A673 (cell line): ENCODE measurements around the gene OGDH. TPM values are rescaled to one million over a fixed set of nuclear protein-coding genes. Genes with fewer than 3 reads are reported as not detected.
"Not testable (repeated sequence)": the region's sequence is repeated elsewhere in the genome, so short reads cannot be mapped to it uniquely, and the experiment has no call there.

Experiments used
- BruUV-seq: library from RNA; stranded (reverse); fragments of 400-500 nt; replicated peaks from 2 replicates; lab custom pipeline; 2021; lab: Mats Ljungman, UMichigan
- CTCF ChIA-PET: fragments of 300-600 bp; sonication (Branson Sonifier 250); formaldehyde crosslinking; loops from one replicate; lab custom pipeline; 2022; ENCODE audit warnings: antibody characterized with exemption; lab: Charles Lee
- POLR2A ChIA-PET: fragments of 300-600 bp; sonication (Branson Sonifier 250); formaldehyde crosslinking; loops from one replicate; lab custom pipeline; 2022; ENCODE audit warnings: antibody characterized with exemption; ENCODE audit not compliant: low non-redundant PET; lab: Charles Lee
- DNase-seq: peaks from one replicate; pipeline ENCODE4 v3.0.0-alpha.2; 2015; ENCODE audit warnings: low spot score
- H3K27ac ChIP-seq: fragments of 200-600 bp; sonication (generic); 2 replicates; pipeline ENCODE4 v1.5.1; 2016; ENCODE audit warnings: mixed run types, low read depth, mild to moderate bottlenecking, mixed read lengths, antibody characterized with exemption, low read length; ENCODE audit not compliant: poor library complexity, severe bottlenecking
- H3K27me3 ChIP-seq: fragments of 200-600 bp; sonication (generic); replicated peaks from 2 replicates; pipeline ENCODE4 v1.6.1; 2017; ENCODE audit warnings: mixed run types, low read depth, mild to moderate bottlenecking, mixed read lengths, antibody characterized with exemption, low read length; ENCODE audit not compliant: insufficient read depth, poor library complexity
- H3K36me3 ChIP-seq: fragments of 200-600 bp; sonication (generic); 2 replicates; pipeline ENCODE4 v1.6.1; 2016; ENCODE audit warnings: mixed run types, mild to moderate bottlenecking, mixed read lengths, antibody characterized with exemption, low read length; ENCODE audit not compliant: insufficient read depth, poor library complexity, severe bottlenecking
- H3K4me1 ChIP-seq: fragments of 200-600 bp; sonication (generic); 2 replicates; pipeline ENCODE4 v1.6.1; 2017; ENCODE audit warnings: mixed run types, mild to moderate bottlenecking, mixed read lengths, antibody characterized with exemption, low read length; ENCODE audit not compliant: insufficient read depth, poor library complexity, severe bottlenecking
- H3K4me3 ChIP-seq: fragments of 200-600 bp; sonication (generic); 2 replicates; pipeline ENCODE4 v1.5.1; 2016; ENCODE audit warnings: low read depth, mixed run types, mild to moderate bottlenecking, mixed read lengths, low read length; ENCODE audit not compliant: poor library complexity, severe bottlenecking
- H3K9me3 ChIP-seq: fragments of 200-600 bp; sonication (generic); 2 replicates; pipeline ENCODE4 v1.6.1; 2016; ENCODE audit warnings: mixed run types, low read depth, mild to moderate bottlenecking, mixed read lengths, antibody characterized with exemption, low read length; ENCODE audit not compliant: poor library complexity, severe bottlenecking
- CTCF ChIP-seq: fragments of 300-800, 200-600 bp; sonication (generic); conservative IDR thresholded peaks from 2 replicates; pipeline ENCODE4 v1.5.1; 2017; ENCODE audit warnings: low read depth, mild to moderate bottlenecking, antibody characterized with exemption, low read length, moderate library complexity, mixed read lengths
- EZH2 ChIP-seq: fragments of 200-600 bp; sonication (generic); IDR thresholded peaks from 2 replicates; pipeline ENCODE4 v1.6.1; 2017; ENCODE audit warnings: borderline replicate concordance, low read depth, mild to moderate bottlenecking, mixed read lengths, antibody characterized with exemption, low read length; ENCODE audit not compliant: poor library complexity, severe bottlenecking
- intact Hi-C: fragments of 100-400 bp; cut with micrococcal nuclease; formaldehyde crosslinking; loops from one replicate; pipeline ENCODE4 v1.10.0; 2022; ENCODE audit not compliant: unreplicated experiment
- total RNA-seq: library from RNA; stranded (reverse); gene quantifications from 2 replicates; pipeline ENCODE4 v1.2.3, GENCODE V29; 2021

The OGDH gene
- total RNA-seq, 1 experiment from 2014 or later: 111 TPM

GRCh38 chr7:44697136-44698045 is 91.0 kb downstream of the OGDH start:
- Histone ChIP-seq H3K27me3 (no peaks in the 10 kb centered on the region), H3K36me3 (peaks cover 61% of the 10 kb centered on the region), H3K9me3 (no peaks in the 10 kb centered on the region), H3K4me3 (no peak overlapping the region), H3K4me1 (no peaks in the 10 kb centered on the region), H3K27ac (no peak overlapping the region)
- no TSS peak for BruUV-seq
- no peak for DNase-seq
- CTCF ChIA-PET: no interaction called here
- intact Hi-C loops: no loop called here
- TF ChIP-seq CTCF: no peak
- no peak for TF ChIP-seq EZH2
- POLR2A ChIA-PET: no interaction called here

GRCh38 chr7:44698046-44698580 is 91.7 kb downstream of the OGDH start:
- peaks cover 61% of the 10 kb centered on the region for H3K36me3 ChIP-seq
- H3K9me3 ChIP-seq: no peaks in the 10 kb centered on the region
- no peaks in the 10 kb centered on the region for H3K27me3 ChIP-seq
- no peak for DNase-seq
- H3K4me3 ChIP-seq: no peak overlapping the region
- CTCF ChIA-PET: no interaction called here
- no peak overlapping the region for H3K27ac ChIP-seq
- H3K4me1 ChIP-seq: no peaks in the 10 kb centered on the region
- intact Hi-C loops: no loop called here
- POLR2A ChIA-PET: no interaction called here
- no TSS peak for BruUV-seq
- TF ChIP-seq EZH2 (no peak), CTCF (no peak)

GRCh38 chr7:44699598-44699997 is 93.2 kb downstream of the OGDH start:
- DNase-seq, H3K27me3 ChIP-seq, H3K4me1 ChIP-seq, H3K4me3 ChIP-seq, H3K27ac ChIP-seq, intact Hi-C loops, POLR2A ChIA-PET, BruUV-seq, CTCF ChIA-PET, H3K9me3 ChIP-seq: not testable (repeated sequence)
- peaks cover 60% of the 10 kb centered on the region for H3K36me3 ChIP-seq
